Keratinocyte (primary cell): Measurements from ENCODE around the gene APOL1. TPM values are rescaled to one million over a fixed set of nuclear protein-coding genes. Genes with fewer than 3 reads are reported as not detected.

Source experiments
- DNase-seq: peaks from one replicate; pipeline ENCODE4 v3.0.0-alpha.2; 2011; ENCODE audit warnings: low read depth, missing footprints, low spot score
- FAIRE-seq: peaks from 2 replicates; lab custom pipeline; 2011; peaks lifted over from hg19 to GRCh38; lab: Jason Lieb, UNC
- H2AFZ ChIP-seq: 2 replicates; pipeline ENCODE4 v1.6.0; 2012; ENCODE audit warnings: low read length, control low read depth, inconsistent platforms; ENCODE audit not compliant: control insufficient read depth
- H3K27ac ChIP-seq: 2 replicates; pipeline ENCODE4 v1.5.1; 2011; ENCODE audit warnings: low read length; ENCODE audit not compliant: control insufficient read depth, insufficient read depth
- H3K27me3 ChIP-seq: 3 replicates; pipeline ENCODE4 v1.6.0; 2011; ENCODE audit warnings: low read length; ENCODE audit not compliant: control insufficient read depth, insufficient read depth; ENCODE audit errors: extremely low read depth
- H3K36me3 ChIP-seq, 2 experiments: 2 replicates in 1 of 2; 3 replicates in 1 of 2; pipeline ENCODE4 v1.5.1; 2011; ENCODE audit warnings: low read length in 2 of 2, mild to moderate bottlenecking in 1 of 2; ENCODE audit not compliant: control insufficient read depth in 2 of 2, insufficient read depth in 2 of 2; ENCODE audit errors: extremely low read depth in 1 of 2
- H3K4me1 ChIP-seq: 3 replicates; pipeline ENCODE4 v1.5.1; 2011; ENCODE audit warnings: low read length; ENCODE audit not compliant: control insufficient read depth, insufficient read depth; ENCODE audit errors: extremely low read depth
- H3K4me2 ChIP-seq: 3 replicates; pipeline ENCODE4 v1.6.0; 2011; ENCODE audit warnings: low read depth, low read length; ENCODE audit not compliant: control insufficient read depth, insufficient read depth; ENCODE audit errors: extremely low read depth
- H3K4me3 ChIP-seq, 3 experiments: fragments of 200-600 bp in 1 of 3; sonication (generic) in 1 of 3; 2 replicates in 2 of 3; 3 replicates in 1 of 3; pipeline ENCODE4 v1.5.1; 2011 to 2016; ENCODE audit warnings: low read length in 3 of 3, mild to moderate bottlenecking in 3 of 3, control low read depth in 2 of 3, inconsistent platforms in 1 of 3, low read depth in 1 of 3, mixed read lengths in 1 of 3, mixed run types in 1 of 3, moderate library complexity in 1 of 3; ENCODE audit not compliant: control insufficient read depth in 2 of 3, insufficient read depth in 2 of 3; ENCODE audit errors: extremely low read depth in 1 of 3
- H3K79me2 ChIP-seq: 2 replicates; pipeline ENCODE4 v1.6.0; 2012; ENCODE audit warnings: low read length; ENCODE audit not compliant: control insufficient read depth, insufficient read depth
- H3K9ac ChIP-seq: 3 replicates; pipeline ENCODE4 v1.6.0; 2011; ENCODE audit warnings: low read length; ENCODE audit not compliant: control insufficient read depth, insufficient read depth; ENCODE audit errors: extremely low read depth
- H3K9me1 ChIP-seq: 3 replicates; pipeline ENCODE4 v1.6.0; 2011; ENCODE audit warnings: low read length; ENCODE audit not compliant: control insufficient read depth, insufficient read depth; ENCODE audit errors: extremely low read depth
- H3K9me3 ChIP-seq: 2 replicates; pipeline ENCODE4 v1.5.1; 2012; ENCODE audit warnings: low read depth, low read length; ENCODE audit not compliant: control insufficient read depth
- H4K20me1 ChIP-seq: 3 replicates; pipeline ENCODE4 v1.6.0; 2011; ENCODE audit warnings: low read length; ENCODE audit not compliant: control insufficient read depth, insufficient read depth; ENCODE audit errors: extremely low read depth
- EZH2 ChIP-seq: IDR thresholded peaks from one replicate; pipeline ENCODE4 v1.6.1; 2012; ENCODE audit warnings: inconsistent platforms, mild to moderate bottlenecking, low read length, moderate library complexity
- dilution Hi-C: fragments of 300-500 bp; cut with MboI; formaldehyde crosslinking; loops from one replicate; pipeline ENCODE4 v1.7.0; 2020; ENCODE audit warnings: low sequenced_read_pairs; ENCODE audit not compliant: extremely low pct_ligation_motif_present
- polyA plus RNA-seq, 5 experiments: library from polyadenylated mRNA; depleted of rRNA in 3 of 5; stranded (reverse) in 3 of 5; stranded (forward) in 1 of 5; unstranded in 1 of 5; fragments of >200 nt; gene quantifications; 1 replicate in 1 of 5; 2 replicates in 3 of 5; 3 replicates in 1 of 5; pipeline versions ENCODE4 v1.2.1 to v1.2.3, GENCODE V29; 2011 to 2012; ENCODE audit warnings: missing spikeins in 2 of 5, low read depth in 1 of 5, low replicate concordance in 1 of 5
- TF ChIP-seq, protein P1 (sequence below), 3 experiments: IDR thresholded peaks in 1 of 3; conservative IDR thresholded peaks in 1 of 3; optimal IDR thresholded peaks in 1 of 3; 2 replicates in 2 of 3; 3 replicates in 1 of 3; pipeline versions ENCODE3 to v1.5.1; 2011; ENCODE audit warnings: low read length in 3 of 3, mild to moderate bottlenecking in 3 of 3, moderate library complexity in 2 of 3, control low read depth in 1 of 3, inconsistent platforms in 1 of 3; ENCODE audit not compliant: insufficient read depth in 2 of 3; ENCODE audit errors: extremely low read depth in 1 of 3

APOL1 gene
- polyA plus RNA-seq, 1 donor (not counting 4 experiments of a cell fraction or from before 2014, with no cell fraction given) = 3.0 TPM

DNA sequence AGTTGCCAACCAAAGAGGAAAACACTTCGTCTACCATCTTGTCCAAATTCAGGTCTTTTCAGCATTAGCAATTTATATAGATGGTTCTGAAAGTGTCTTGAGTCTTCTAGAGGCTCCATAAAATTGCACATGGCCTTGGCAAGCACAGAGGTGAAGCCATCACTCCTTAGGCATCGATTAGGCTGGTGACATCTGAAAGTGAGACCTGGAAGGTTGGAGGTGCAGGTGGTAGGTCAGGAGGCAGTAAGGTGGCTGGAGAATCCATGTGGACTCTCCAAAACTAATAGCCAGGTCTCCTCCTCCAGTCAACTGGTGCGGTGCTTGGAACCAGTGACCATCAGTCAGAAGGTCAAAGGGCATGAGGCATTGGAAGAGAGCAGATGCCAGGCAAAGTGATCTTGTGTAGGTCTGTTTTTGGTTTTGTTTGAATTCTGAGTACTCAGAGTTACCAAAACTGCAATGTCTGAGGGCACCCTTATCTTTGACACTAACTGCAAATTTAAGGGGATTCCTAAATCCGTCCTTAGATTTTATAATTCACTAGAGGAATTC is 7.1 kb upstream of the APOL1 start:
- Histone ChIP-seq H3K27ac (no peak overlapping the region), H3K9me3 (no peaks in the 10 kb centered on the region), H2AFZ (no peak overlapping the region), H3K4me3 (no peak overlapping the region), H3K4me2 (no peak overlapping the region), H3K4me1 (no peaks in the 10 kb centered on the region), H3K27me3 (no peaks in the 10 kb centered on the region), H3K9me1 (no peaks in the 10 kb centered on the region), H3K9ac (no peak overlapping the region), H4K20me1 (no peaks in the 10 kb centered on the region), H3K36me3 (no peaks in the 10 kb centered on the region), H3K79me2 (no peaks in the 10 kb centered on the region)
- FAIRE-seq (no peak), DNase-seq (no peak)
- dilution Hi-C loops = no loop called here
- TF ChIP-seq EZH2 = no peak
- TF ChIP-seq, protein P1, sequence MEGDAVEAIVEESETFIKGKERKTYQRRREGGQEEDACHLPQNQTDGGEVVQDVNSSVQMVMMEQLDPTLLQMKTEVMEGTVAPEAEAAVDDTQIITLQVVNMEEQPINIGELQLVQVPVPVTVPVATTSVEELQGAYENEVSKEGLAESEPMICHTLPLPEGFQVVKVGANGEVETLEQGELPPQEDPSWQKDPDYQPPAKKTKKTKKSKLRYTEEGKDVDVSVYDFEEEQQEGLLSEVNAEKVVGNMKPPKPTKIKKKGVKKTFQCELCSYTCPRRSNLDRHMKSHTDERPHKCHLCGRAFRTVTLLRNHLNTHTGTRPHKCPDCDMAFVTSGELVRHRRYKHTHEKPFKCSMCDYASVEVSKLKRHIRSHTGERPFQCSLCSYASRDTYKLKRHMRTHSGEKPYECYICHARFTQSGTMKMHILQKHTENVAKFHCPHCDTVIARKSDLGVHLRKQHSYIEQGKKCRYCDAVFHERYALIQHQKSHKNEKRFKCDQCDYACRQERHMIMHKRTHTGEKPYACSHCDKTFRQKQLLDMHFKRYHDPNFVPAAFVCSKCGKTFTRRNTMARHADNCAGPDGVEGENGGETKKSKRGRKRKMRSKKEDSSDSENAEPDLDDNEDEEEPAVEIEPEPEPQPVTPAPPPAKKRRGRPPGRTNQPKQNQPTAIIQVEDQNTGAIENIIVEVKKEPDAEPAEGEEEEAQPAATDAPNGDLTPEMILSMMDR (optimal IDR thresholded peaks at IDR 0.05 in 1 of 3, IDR thresholded peaks at IDR 0.05 in 1 of 3, conservative IDR thresholded peaks at IDR 0.05 in 1 of 3; ENCODE audit: extremely low read depth in 1 of 3, insufficient read depth in 2 of 3, low read length in 3 of 3) = no peak

DNA sequence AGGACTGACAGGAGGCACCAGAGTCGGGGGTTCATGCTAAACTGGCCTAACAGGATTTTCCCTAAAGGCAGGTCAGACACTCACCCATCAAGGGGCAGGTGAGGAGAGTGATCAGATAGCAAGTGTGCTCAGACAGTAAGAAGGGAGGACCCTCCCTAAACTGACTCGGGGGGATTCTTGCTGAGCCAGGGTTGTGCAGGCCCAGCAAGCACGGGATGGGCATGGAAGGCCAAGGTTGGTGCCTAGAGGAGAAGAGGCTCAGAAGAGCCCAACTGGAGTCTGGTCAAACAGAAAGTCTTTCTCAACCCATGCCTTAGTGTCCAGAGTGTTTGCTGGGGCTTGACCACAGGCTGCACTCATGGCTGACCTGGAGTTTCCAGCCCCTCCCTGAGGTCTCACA is 6.2 kb upstream of the APOL1 start:
- no peak for FAIRE-seq
- no peak for DNase-seq
- no peaks in the 10 kb centered on the region for H3K9me3 ChIP-seq
- H3K27me3 ChIP-seq = no peaks in the 10 kb centered on the region
- no peak overlapping the region for H2AFZ ChIP-seq
- no peaks in the 10 kb centered on the region for H3K79me2 ChIP-seq
- no peak overlapping the region for H3K9ac ChIP-seq
- no peak overlapping the region for H3K4me2 ChIP-seq
- TF ChIP-seq EZH2 = no peak
- TF ChIP-seq, protein P1 (optimal IDR thresholded peaks at IDR 0.05 in 1 of 3, IDR thresholded peaks at IDR 0.05 in 1 of 3, conservative IDR thresholded peaks at IDR 0.05 in 1 of 3; ENCODE audit: extremely low read depth in 1 of 3, insufficient read depth in 2 of 3, low read length in 3 of 3) = no peak
- no peak overlapping the region for H3K4me3 ChIP-seq
- H3K4me1 ChIP-seq = no peaks in the 10 kb centered on the region
- H4K20me1 ChIP-seq = no peaks in the 10 kb centered on the region
- dilution Hi-C loops = no loop called here
- H3K36me3 ChIP-seq = no peaks in the 10 kb centered on the region
- no peaks in the 10 kb centered on the region for H3K9me1 ChIP-seq
- no peak overlapping the region for H3K27ac ChIP-seq
